GM23338 (cell line): ENCODE results near the gene A3GALT2. TPM values are rescaled to one million over a fixed set of nuclear protein-coding genes. Genes with fewer than 3 reads are reported as not detected.

Source experiments
- ATAC-seq: fragments of 200-7000 bp; cut with Tn5 transposase; 3 replicates; pipeline ENCODE4 v1.9.1; 2020
- DNase-seq: peaks from one replicate; pipeline ENCODE4 v3.0.0-alpha.2; 2015; ENCODE audit warnings: low spot score
- H2AFZ ChIP-seq: fragments of 200-600 bp; sonication (generic); 2 replicates; pipeline ENCODE4 v1.8.0; 2016; ENCODE audit warnings: antibody characterized with exemption, mild to moderate bottlenecking, moderate library complexity
- H3F3A ChIP-seq: fragments of 200-600 bp; sonication (generic); replicated peaks from 2 replicates; pipeline ENCODE4 v1.8.0; 2017; ENCODE audit warnings: antibody characterized with exemption, mixed run types, low read depth
- H3K27ac ChIP-seq: fragments of 200-600 bp; sonication (generic); 2 replicates; pipeline ENCODE4 v1.6.1; 2016; ENCODE audit warnings: low read depth
- H3K27me3 ChIP-seq: fragments of 200-600 bp; sonication (generic); 2 replicates; pipeline ENCODE4 v1.8.0; 2016; ENCODE audit warnings: mild to moderate bottlenecking, mixed run types, moderate library complexity; ENCODE audit not compliant: insufficient read depth
- H3K36me3 ChIP-seq: fragments of 200-600 bp; sonication (generic); 2 replicates; pipeline ENCODE4 v1.8.0; 2016; ENCODE audit warnings: mild to moderate bottlenecking; ENCODE audit not compliant: insufficient read depth
- H3K4me1 ChIP-seq: fragments of 200-600 bp; sonication (generic); 2 replicates; pipeline ENCODE4 v1.8.0; 2016; ENCODE audit warnings: mild to moderate bottlenecking, moderate library complexity; ENCODE audit not compliant: insufficient read depth
- H3K4me2 ChIP-seq: fragments of 200-600 bp; sonication (generic); 2 replicates; pipeline ENCODE4 v1.7.1; 2017; ENCODE audit warnings: mixed run types
- H3K4me3 ChIP-seq: fragments of 200-600 bp; sonication (generic); 2 replicates; pipeline ENCODE4 v1.6.1; 2016; ENCODE audit warnings: mixed run types
- H3K79me2 ChIP-seq: fragments of 200-600 bp; sonication (generic); replicated peaks from 2 replicates; pipeline ENCODE4 v1.8.0; 2017; ENCODE audit warnings: mild to moderate bottlenecking; ENCODE audit not compliant: insufficient read depth
- H3K9me2 ChIP-seq: fragments of 200-600 bp; sonication (generic); 2 replicates; pipeline ENCODE4 v1.8.0; 2017; ENCODE audit not compliant: insufficient read depth
- H4K20me1 ChIP-seq: fragments of 200-600 bp; sonication (generic); replicated peaks from 2 replicates; pipeline ENCODE4 v1.8.0; 2017; ENCODE audit warnings: mild to moderate bottlenecking; ENCODE audit not compliant: insufficient read depth
- H3K27ac Mint-ChIP-seq: 2 replicates; pipeline ENCODE4 v1.8.0; 2020; ENCODE audit warnings: inconsistent platforms, mild to moderate bottlenecking, moderate library complexity, mixed read lengths
- H3K27me3 Mint-ChIP-seq: 3 replicates; pipeline ENCODE4 v1.8.0; 2022; ENCODE audit warnings: low read depth, mild to moderate bottlenecking, moderate library complexity, mixed read lengths, inconsistent platforms; ENCODE audit not compliant: insufficient read depth, poor library complexity
- H3K36me3 Mint-ChIP-seq: 3 replicates; pipeline ENCODE4 v1.8.0; 2021; ENCODE audit warnings: low read depth, mild to moderate bottlenecking, inconsistent platforms, moderate library complexity, mixed read lengths
- H3K4me1 Mint-ChIP-seq: 3 replicates; pipeline ENCODE4 v1.8.0; 2020; ENCODE audit warnings: mild to moderate bottlenecking, inconsistent platforms, mixed read lengths
- H3K4me3 Mint-ChIP-seq: 3 replicates; pipeline ENCODE4 v1.8.0; 2021; ENCODE audit warnings: moderate library complexity, mild to moderate bottlenecking, inconsistent platforms, mixed read lengths
- H3K9me3 Mint-ChIP-seq: 3 replicates; pipeline ENCODE4 v1.8.0; 2020; ENCODE audit warnings: moderate library complexity, mild to moderate bottlenecking, inconsistent platforms, mixed read lengths
- NANOG ChIP-seq: IDR thresholded peaks from 2 replicates; pipeline ENCODE4 v1.6.1; 2016; ENCODE audit warnings: antibody characterized with exemption, borderline replicate concordance
- ZNF331 ChIP-seq: fragments of 250-450 bp; sonication (Bioruptor Pico); IDR thresholded peaks from 2 replicates; pipeline ENCODE4 v1.5.0; 2020; ENCODE audit warnings: low read depth, mild to moderate bottlenecking, moderate library complexity
- ZNF462 ChIP-seq: fragments of 250-450 bp; sonication (Bioruptor Pico); IDR thresholded peaks from 2 replicates; pipeline ENCODE4 v1.5.0; 2020; ENCODE audit warnings: mild to moderate bottlenecking, moderate library complexity
- polyA plus RNA-seq: library from polyadenylated mRNA; unstranded; fragments of >200 nt; fragmentation: Nextera tagmentation; extraction: Ambion mirVana; gene quantifications from 2 replicates; pipeline ENCODE4 v1.2.1, GENCODE V29; 2016
- total RNA-seq: library from RNA; depleted of rRNA; stranded (reverse); fragments of >200 nt; shearing (Covaris generic); gene quantifications from 2 replicates; pipeline ENCODE4 v1.2.3, GENCODE V29; 2014

A3GALT2 gene
- total and polyA plus RNA-seq, 2 experiments from 2014 or later, result not detected

GRCh38 chr1:33319949-33320618 is 814 bp downstream of the A3GALT2 start:
- H3K27ac Mint-ChIP-seq, result no peak overlapping the region

More at GRCh38 chr1:33319949-33320618, 814 bp downstream of the A3GALT2 start:
- no peaks in the 10 kb centered on the region; the same call in 1 of the 2 replicates for H4K20me1 ChIP-seq
- no peak overlapping the region for H3K27ac ChIP-seq
- DNase-seq, result no peak
- no peak overlapping the region for H3K4me2 ChIP-seq
- H3K9me3 Mint-ChIP-seq, result no peaks in the 10 kb centered on the region
- H3K9me2 ChIP-seq, result no peaks in the 10 kb centered on the region
- no peak overlapping the region for H2AFZ ChIP-seq
- H3K79me2 ChIP-seq, result no peaks in the 10 kb centered on the region
- H3K4me3 Mint-ChIP-seq, result no peak overlapping the region
- H3K27me3 Mint-ChIP-seq, result peaks cover 7% of the 10 kb centered on the region
- no peak for ATAC-seq
- TF ChIP-seq ZNF331 (CRISPR knock-in tag) (no peak), NANOG (no peak), ZNF462 (no peak)
- no peaks in the 10 kb centered on the region for H3F3A ChIP-seq
- no peak overlapping the region for H3K4me3 ChIP-seq
- no peaks in the 10 kb centered on the region for H3K4me1 ChIP-seq
- peaks cover 16% of the 10 kb centered on the region for H3K4me1 Mint-ChIP-seq
- H3K27me3 ChIP-seq, result no peaks in the 10 kb centered on the region
- H3K36me3 Mint-ChIP-seq, result no peaks in the 10 kb centered on the region
- no peaks in the 10 kb centered on the region for H3K36me3 ChIP-seq
